Activated T-helper 2 cell treated with anti-CD3 and anti-CD28 coated beads, Interferon-gamma antibody, Interleukin-2, Interleukin-4, amounts not matched to agents 10 μg/mL and 5 μg/mL and 100 μg/mL, durations not matched to agents 14 hours and 24 hours and 36 hours (primary cell): ENCODE data around the gene ANTXR2. TPM values are rescaled to one million over a fixed set of nuclear protein-coding genes. Genes with fewer than 3 reads are reported as not detected.
"Not testable (repeated sequence)": the region's sequence is repeated elsewhere in the genome, so short reads cannot be mapped to it uniquely, and the experiment has no call there.

Experiments used
- DNase-seq: peaks from one replicate; pipeline ENCODE4 v3.0.0; 2021; ENCODE audit warnings: low spot score
- H3K27ac Mint-ChIP-seq: one replicate; pipeline ENCODE4 v1.8.0; 2021; ENCODE audit warnings: mixed read lengths
- H3K27me3 Mint-ChIP-seq: one replicate; pipeline ENCODE4 v1.8.0; 2021; ENCODE audit warnings: low read depth, mixed read lengths
- H3K36me3 Mint-ChIP-seq: one replicate; pipeline ENCODE4 v1.8.0; 2021; ENCODE audit warnings: low read depth, mixed read lengths
- H3K4me1 Mint-ChIP-seq: one replicate; pipeline ENCODE4 v1.8.0; 2021; ENCODE audit warnings: low read depth, mixed read lengths
- H3K4me3 Mint-ChIP-seq: one replicate; pipeline ENCODE4 v1.8.0; 2021; ENCODE audit warnings: low read depth, mild to moderate bottlenecking, moderate library complexity, mixed read lengths
- H3K9me3 Mint-ChIP-seq: one replicate; pipeline ENCODE4 v1.8.0; 2021; ENCODE audit warnings: mixed read lengths
- intact Hi-C: fragments of 100-400 bp; cut with micrococcal nuclease; formaldehyde crosslinking; loops from one replicate; pipeline ENCODE4 v1.15.1; 2023
- total RNA-seq: library from RNA; stranded (reverse); gene quantifications from 2 replicates; pipeline ENCODE4 v1.2.3, GENCODE V29; 2022

The ANTXR2 gene
- total RNA-seq, 1 donor from 2014 or later: 3.2 TPM

DNA sequence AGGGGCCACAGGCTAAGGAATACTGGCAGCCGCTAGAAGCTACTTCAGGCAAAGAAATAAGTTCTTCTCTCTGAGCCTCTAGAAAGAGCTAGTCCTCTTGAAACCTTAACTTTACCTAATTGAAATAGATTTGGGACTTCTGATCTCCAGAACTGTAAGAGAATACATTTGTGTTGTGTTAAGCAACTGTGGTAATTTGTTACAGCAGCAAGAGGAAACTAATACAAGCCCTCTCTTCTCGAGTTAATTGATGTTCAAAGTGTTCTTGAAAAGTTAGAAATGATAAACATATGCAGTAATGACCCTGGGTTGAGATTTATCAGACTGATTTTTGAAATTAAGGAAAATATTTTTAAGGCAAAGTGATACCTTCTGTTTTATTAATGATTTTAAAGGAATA, 172.8 kb downstream of the ANTXR2 start:
- Mint-ChIP-seq H3K9me3 (no peaks in the 10 kb centered on the region), H3K27ac (no peak overlapping the region), H3K4me3 (no peak overlapping the region), H3K4me1 (no peaks in the 10 kb centered on the region), H3K36me3 (no peaks in the 10 kb centered on the region), H3K27me3 (peaks cover 7% of the 10 kb centered on the region)
- intact Hi-C loops: no loop called here
- DNase-seq: no peak

- Mint-ChIP-seq H3K36me3 (no peaks in the 10 kb centered on the region), H3K27me3 (peaks cover 10% of the 10 kb centered on the region), H3K9me3 (no peaks in the 10 kb centered on the region), H3K4me3 (no peak overlapping the region), H3K27ac (no peak overlapping the region), H3K4me1 (no peaks in the 10 kb centered on the region)
- intact Hi-C loops: no loop called here
- DNase-seq: no peak
These were observed 173.5 kb downstream of the ANTXR2 start for GRCh38 chr4:79899481-79899880.

DNA sequence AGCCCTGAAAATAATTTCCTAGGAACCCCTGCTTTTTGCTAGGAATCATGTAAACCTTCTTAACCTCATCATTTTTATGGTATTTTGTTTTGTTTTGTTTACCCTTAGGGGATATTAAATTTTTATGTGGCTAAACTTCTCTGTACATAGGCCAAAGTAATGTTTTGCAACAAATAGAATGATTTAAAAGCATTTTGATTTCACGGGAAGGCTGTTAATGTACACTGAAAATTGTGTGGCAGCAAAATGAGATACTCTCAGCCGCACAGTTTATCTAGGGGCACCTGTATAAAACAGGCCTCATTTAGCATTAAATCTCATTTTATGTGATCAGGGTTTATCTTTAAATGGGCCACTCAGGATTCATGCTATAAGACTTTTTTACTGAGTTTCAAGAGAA, 175.0 kb downstream of the ANTXR2 start:
- intact Hi-C loops: no loop called here
- Mint-ChIP-seq H3K9me3 (no peaks in the 10 kb centered on the region), H3K27me3 (peaks cover 10% of the 10 kb centered on the region), H3K27ac (no peak overlapping the region), H3K36me3 (no peaks in the 10 kb centered on the region), H3K4me1 (no peaks in the 10 kb centered on the region), H3K4me3 (no peak overlapping the region)
- no peak for DNase-seq

- no peak for DNase-seq
- Mint-ChIP-seq H3K27me3 (peaks cover 10% of the 10 kb centered on the region), H3K4me3 (no peak overlapping the region), H3K9me3 (no peaks in the 10 kb centered on the region), H3K4me1 (no peaks in the 10 kb centered on the region), H3K36me3 (no peaks in the 10 kb centered on the region), H3K27ac (no peak overlapping the region)
- intact Hi-C loops: no loop called here
These were observed 175.9 kb downstream of the ANTXR2 start for GRCh38 chr4:79897174-79897573.

DNA sequence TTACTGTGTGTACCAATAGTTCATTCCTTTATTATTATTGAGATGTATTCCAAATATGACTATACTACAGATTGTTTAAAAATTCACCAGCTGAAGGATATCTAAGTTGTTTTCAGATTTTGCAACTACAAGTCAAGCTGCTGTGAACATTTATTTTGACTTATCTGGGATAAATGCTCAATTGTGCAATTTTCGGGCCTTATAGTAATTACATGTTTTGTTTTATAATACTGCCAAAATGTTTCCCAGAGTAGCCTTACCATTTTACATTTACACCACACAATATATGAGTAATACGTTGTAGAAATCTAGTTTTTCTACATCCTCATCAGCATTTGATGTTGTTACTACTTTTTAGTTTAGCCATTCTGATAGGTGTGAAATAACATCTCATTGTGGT, 179.6 kb downstream of the ANTXR2 start:
- no peak for DNase-seq
- Mint-ChIP-seq H3K36me3 (no peaks in the 10 kb centered on the region), H3K27me3 (peaks cover 9% of the 10 kb centered on the region), H3K4me3 (no peak overlapping the region), H3K27ac (no peak overlapping the region), H3K4me1 (no peaks in the 10 kb centered on the region), H3K9me3 (no peaks in the 10 kb centered on the region)
- intact Hi-C loops: no loop called here

GRCh38 chr4:79889026-79889425, 184.0 kb downstream of the ANTXR2 start:
- H3K4me1 Mint-ChIP-seq, H3K4me3 Mint-ChIP-seq, DNase-seq, H3K27me3 Mint-ChIP-seq, intact Hi-C loops, H3K36me3 Mint-ChIP-seq, H3K9me3 Mint-ChIP-seq, H3K27ac Mint-ChIP-seq: not testable (repeated sequence)

GRCh38 chr4:79886557-79886956, 186.5 kb downstream of the ANTXR2 start:
- no peaks in the 10 kb centered on the region for H3K4me1 Mint-ChIP-seq
- DNase-seq: no peak
- peaks cover 3% of the 10 kb centered on the region for H3K27me3 Mint-ChIP-seq
- H3K36me3 Mint-ChIP-seq: no peaks in the 10 kb centered on the region
- H3K9me3 Mint-ChIP-seq: no peaks in the 10 kb centered on the region
- H3K27ac Mint-ChIP-seq: no peak overlapping the region
- intact Hi-C loops: no loop called here
- no peak overlapping the region for H3K4me3 Mint-ChIP-seq

DNA sequence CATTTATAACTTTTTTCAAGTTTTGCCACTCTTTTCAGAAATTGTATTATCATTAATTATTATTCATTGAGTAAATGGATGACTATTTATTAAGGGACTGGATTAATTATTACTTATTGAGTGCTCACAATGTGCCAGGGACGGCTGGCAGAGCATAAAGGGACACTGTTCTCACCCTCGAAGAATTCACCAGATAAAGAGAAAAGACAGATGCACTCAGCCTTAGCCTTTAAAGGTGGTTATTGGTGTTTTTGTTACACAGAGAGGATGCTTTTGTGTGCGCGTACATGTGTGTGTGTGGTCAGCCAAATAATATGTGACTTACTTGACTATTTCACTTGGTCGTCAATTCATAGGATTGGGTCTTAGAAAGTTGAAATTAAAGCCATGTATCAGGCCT, 187.0 kb downstream of the ANTXR2 start:
- Mint-ChIP-seq H3K27ac (no peak overlapping the region), H3K36me3 (no peaks in the 10 kb centered on the region), H3K4me1 (no peaks in the 10 kb centered on the region), H3K9me3 (no peaks in the 10 kb centered on the region), H3K4me3 (no peak overlapping the region), H3K27me3 (peaks cover 3% of the 10 kb centered on the region)
- no peak for DNase-seq
- intact Hi-C loops: no loop called here

- peaks cover 3% of the 10 kb centered on the region for H3K9me3 Mint-ChIP-seq
- H3K36me3 Mint-ChIP-seq: no peaks in the 10 kb centered on the region
- DNase-seq: no peak
- peaks cover 2% of the 10 kb centered on the region for H3K27me3 Mint-ChIP-seq
- no peaks in the 10 kb centered on the region for H3K4me1 Mint-ChIP-seq
- no peak overlapping the region for H3K27ac Mint-ChIP-seq
- intact Hi-C loops: no loop called here
- no peak overlapping the region for H3K4me3 Mint-ChIP-seq
These were observed 189.7 kb downstream of the ANTXR2 start for GRCh38 chr4:79883290-79883689.

DNA sequence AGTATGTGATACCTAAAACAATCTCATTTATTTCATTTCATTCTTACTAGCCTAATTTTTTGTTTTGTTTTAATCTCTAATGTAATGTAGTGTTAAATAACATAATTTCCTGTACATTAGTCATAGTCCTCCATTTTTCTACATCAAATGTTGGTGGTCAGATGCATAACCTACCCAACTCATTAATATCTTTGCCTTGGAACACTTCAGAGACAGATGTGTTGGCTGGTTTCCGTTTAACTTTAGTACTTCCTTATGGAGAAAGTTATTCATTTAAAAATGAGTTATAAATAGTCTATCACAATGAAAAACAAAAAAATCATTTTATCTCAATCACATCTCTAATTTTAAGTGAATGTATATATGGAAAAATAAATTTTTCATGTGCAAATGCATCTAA, 190.2 kb downstream of the ANTXR2 start:
- no peak overlapping the region for H3K4me3 Mint-ChIP-seq
- intact Hi-C loops: no loop called here
- H3K4me1 Mint-ChIP-seq: no peaks in the 10 kb centered on the region
- peaks cover 8% of the 10 kb centered on the region for H3K9me3 Mint-ChIP-seq
- H3K27me3 Mint-ChIP-seq: peaks cover 2% of the 10 kb centered on the region
- no peak overlapping the region for H3K27ac Mint-ChIP-seq
- no peak for DNase-seq
- H3K36me3 Mint-ChIP-seq: no peaks in the 10 kb centered on the region

- H3K36me3 Mint-ChIP-seq: no peaks in the 10 kb centered on the region
- no peaks in the 10 kb centered on the region for H3K4me1 Mint-ChIP-seq
- no peak overlapping the region for H3K4me3 Mint-ChIP-seq
- DNase-seq: no peak
- H3K9me3 Mint-ChIP-seq: peaks cover 11% of the 10 kb centered on the region
- intact Hi-C loops: no loop called here
- H3K27ac Mint-ChIP-seq: no peak overlapping the region
- H3K27me3 Mint-ChIP-seq: peaks cover 2% of the 10 kb centered on the region
These were observed 191.6 kb downstream of the ANTXR2 start for GRCh38 chr4:79881407-79881806.

DNA sequence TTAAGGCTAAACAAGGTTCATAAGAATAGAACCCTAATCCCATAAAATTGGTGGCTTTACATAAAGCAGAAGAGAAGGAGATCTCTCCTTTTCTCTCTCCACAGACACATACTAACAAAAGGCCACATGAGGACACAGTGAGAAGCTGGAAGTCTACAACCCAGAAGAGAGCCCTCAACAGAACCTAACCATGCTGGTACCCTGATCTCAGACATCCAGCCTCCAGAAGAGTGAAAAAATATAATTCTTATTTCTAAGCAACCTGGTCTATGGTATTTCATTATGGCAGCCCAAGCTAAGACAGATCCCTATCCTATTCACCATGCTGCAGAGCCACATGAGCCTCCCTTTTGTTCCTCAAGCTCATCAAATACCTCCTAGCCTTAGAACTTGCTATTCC, 195.5 kb downstream of the ANTXR2 start:
- Mint-ChIP-seq H3K36me3 (no peaks in the 10 kb centered on the region), H3K27me3 (peaks cover 2% of the 10 kb centered on the region), H3K4me1 (no peaks in the 10 kb centered on the region), H3K27ac (no peak overlapping the region), H3K4me3 (no peak overlapping the region), H3K9me3 (peaks cover 11% of the 10 kb centered on the region)
- intact Hi-C loops: no loop called here
- no peak for DNase-seq

DNA sequence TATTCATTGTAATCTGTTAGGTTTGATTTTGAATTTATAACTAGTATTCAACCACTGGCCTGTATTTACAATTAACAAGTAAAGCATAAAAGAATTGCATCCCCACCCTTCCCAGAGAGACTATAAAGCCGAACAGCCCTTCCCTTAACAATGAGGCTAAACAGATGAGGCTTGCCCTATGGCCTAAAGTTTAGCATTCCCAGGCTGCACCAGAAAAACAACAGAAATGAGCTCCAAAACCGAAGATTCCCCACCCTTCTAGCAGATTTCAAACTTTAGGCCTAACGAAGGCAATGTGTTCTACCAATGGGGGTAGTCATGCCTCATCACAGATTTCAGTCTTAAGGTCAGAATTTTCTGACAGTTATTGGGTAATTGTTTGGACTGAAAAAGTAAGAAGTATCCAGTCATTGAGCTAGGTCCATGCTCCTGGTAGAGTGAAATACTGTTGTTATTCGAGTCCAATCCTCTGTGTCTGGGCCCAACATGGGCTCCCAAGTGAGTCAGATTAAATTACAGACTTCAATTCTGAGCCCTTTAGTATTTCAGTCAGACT, 197.6 kb downstream of the ANTXR2 start:
- no peaks in the 10 kb centered on the region for H3K4me1 Mint-ChIP-seq
- DNase-seq: no peak
- H3K27me3 Mint-ChIP-seq: no peaks in the 10 kb centered on the region
- peaks cover 11% of the 10 kb centered on the region for H3K9me3 Mint-ChIP-seq
- intact Hi-C loops: no loop called here
- H3K27ac Mint-ChIP-seq: no peak overlapping the region
- H3K36me3 Mint-ChIP-seq: no peaks in the 10 kb centered on the region
- H3K4me3 Mint-ChIP-seq: no peak overlapping the region

- peaks cover 1% of the 10 kb centered on the region for H3K27me3 Mint-ChIP-seq
- no peaks in the 10 kb centered on the region for H3K36me3 Mint-ChIP-seq
- H3K27ac Mint-ChIP-seq: no peak overlapping the region
- H3K9me3 Mint-ChIP-seq: peaks cover 11% of the 10 kb centered on the region
- H3K4me3 Mint-ChIP-seq: no peak overlapping the region
- intact Hi-C loops: no loop called here
- no peaks in the 10 kb centered on the region for H3K4me1 Mint-ChIP-seq
- no peak for DNase-seq
These were observed 198.8 kb downstream of the ANTXR2 start for GRCh38 chr4:79874197-79874596.
